Measurements from ENCODE around the gene TENM4.

The TENM4 gene

DNA sequence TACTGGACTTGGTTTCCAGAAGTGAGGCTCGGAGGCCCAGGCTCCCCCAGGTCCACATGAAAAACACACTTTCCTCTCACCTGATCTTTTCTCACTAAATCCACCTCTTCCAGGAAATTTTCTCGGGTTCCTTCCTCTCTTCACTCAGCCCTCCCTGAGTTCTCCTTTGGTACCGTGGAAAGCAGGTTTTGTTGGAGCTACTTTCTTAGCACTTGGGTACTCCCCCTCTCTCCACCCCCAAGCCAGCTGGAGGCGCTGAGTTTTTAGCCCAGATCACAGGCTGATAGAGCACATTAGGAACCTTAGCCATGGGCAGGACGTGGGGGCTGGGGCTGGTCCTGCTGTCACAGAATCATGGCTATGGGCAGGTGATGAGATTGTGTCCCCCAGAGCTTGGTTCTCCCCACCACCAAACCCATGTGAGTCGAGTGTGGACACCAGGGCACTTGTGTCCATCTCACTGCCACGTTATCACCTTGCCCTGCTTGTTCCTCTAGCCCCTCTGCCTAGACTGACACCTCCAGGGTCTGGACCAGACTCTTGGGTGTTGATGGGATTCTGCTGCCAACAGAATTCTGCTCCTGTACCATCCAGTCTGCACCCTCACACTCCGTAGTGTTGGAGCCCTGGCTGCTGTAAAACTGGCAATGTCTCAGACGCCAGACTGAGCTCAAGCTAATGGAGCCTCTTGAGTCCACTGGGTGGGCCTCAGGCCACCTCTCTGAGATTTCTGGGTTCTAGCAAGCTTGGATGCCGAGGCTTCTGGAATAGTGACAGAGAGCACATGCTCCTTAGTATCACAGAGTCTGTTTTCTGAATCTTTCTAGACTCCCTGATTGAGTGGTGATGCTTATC lies 791.2 kb downstream of the TENM4 start:
- H3K4me3 ChIP-seq (ENCODE audit: low read depth, low read length), result no peak overlapping the region
- TF ChIP-seq, protein P1, sequence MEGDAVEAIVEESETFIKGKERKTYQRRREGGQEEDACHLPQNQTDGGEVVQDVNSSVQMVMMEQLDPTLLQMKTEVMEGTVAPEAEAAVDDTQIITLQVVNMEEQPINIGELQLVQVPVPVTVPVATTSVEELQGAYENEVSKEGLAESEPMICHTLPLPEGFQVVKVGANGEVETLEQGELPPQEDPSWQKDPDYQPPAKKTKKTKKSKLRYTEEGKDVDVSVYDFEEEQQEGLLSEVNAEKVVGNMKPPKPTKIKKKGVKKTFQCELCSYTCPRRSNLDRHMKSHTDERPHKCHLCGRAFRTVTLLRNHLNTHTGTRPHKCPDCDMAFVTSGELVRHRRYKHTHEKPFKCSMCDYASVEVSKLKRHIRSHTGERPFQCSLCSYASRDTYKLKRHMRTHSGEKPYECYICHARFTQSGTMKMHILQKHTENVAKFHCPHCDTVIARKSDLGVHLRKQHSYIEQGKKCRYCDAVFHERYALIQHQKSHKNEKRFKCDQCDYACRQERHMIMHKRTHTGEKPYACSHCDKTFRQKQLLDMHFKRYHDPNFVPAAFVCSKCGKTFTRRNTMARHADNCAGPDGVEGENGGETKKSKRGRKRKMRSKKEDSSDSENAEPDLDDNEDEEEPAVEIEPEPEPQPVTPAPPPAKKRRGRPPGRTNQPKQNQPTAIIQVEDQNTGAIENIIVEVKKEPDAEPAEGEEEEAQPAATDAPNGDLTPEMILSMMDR (IDR thresholded peaks at IDR 0.05; ENCODE audit: borderline replicate concordance, insufficient read depth, low read depth, low read length), result no peak

DNA sequence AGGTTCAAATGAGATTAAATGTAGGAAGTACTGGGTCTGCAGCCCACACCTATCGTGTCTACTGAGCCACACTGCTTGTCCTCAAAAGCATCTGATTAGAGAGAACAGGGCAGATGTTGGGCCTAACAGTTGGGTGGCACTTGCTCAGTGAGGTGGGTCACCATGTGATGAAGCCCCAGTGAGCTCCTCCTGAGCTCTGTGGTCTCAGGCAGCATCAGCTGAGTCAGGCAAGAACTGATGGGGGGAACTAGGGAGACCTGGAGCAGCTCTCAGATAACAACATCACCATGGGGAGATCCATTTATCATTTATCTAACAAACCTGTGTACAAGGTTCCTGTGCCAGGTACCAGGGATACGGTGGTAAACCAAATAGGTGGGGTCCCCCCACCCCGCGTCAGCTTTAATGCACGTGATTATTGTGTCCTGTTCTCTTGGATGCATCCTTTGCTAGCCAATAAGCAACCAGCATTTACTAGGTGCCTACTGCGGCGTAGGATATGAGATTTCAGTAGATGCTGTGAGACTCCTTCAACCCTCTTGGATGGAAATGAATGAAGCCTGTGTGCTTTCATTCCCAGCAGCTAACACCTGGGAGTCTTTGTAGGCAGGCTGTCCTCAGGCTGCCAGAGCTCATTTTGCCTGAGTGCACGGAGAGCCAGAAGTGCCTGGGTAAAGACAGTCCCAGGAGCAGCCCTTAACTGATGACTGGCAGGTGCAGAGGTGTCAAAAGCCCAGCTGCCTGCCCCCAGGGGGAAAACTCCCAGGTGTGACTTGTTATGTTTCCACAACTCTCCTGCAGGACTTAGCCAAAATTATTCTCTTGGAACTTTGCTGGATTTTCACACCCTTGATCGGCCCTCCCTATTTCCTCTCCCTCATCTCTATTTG lies 792.6 kb downstream of the TENM4 start:
- TF ChIP-seq, protein P1 (IDR thresholded peaks at IDR 0.05; ENCODE audit: borderline replicate concordance, insufficient read depth, low read depth, low read length), result no peak
- no peak overlapping the region for H3K4me3 ChIP-seq (ENCODE audit: low read depth, low read length)

DNA sequence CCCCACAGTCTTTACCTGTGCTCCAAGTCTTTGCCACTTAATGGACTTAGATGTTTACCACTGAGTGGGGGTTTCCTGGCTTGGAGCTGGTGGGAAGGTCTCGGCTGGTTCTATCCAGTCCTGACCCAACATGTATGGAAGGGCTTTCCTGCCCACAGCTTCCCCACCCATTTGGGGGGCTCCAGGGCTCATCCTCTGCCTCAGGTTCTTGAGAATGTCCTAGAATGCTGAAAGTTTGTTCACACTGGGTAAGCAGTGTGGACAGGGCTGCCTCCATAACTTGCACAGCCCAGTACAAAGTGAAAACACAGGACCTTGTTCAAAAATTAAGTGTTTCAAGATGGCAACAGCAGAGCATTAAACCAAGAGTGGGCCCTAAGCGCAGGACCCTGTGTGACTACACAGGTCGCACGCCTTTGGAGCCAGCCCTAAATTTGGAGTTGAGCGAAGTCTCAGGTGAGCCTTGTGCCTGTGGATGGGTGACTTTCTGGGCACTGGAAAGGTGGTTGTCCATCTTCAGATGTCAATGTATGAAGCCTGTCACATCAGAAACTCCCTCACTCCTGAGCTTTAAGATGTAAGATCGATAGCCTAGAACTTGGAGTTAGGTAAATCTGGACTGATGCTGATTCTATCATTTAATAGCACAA lies 793.4 kb downstream of the TENM4 start:
- no peak overlapping the region for H3K4me3 ChIP-seq (ENCODE audit: low read depth, low read length)
- TF ChIP-seq, protein P1 (IDR thresholded peaks at IDR 0.05; ENCODE audit: borderline replicate concordance, insufficient read depth, low read depth, low read length), result no peak

DNA sequence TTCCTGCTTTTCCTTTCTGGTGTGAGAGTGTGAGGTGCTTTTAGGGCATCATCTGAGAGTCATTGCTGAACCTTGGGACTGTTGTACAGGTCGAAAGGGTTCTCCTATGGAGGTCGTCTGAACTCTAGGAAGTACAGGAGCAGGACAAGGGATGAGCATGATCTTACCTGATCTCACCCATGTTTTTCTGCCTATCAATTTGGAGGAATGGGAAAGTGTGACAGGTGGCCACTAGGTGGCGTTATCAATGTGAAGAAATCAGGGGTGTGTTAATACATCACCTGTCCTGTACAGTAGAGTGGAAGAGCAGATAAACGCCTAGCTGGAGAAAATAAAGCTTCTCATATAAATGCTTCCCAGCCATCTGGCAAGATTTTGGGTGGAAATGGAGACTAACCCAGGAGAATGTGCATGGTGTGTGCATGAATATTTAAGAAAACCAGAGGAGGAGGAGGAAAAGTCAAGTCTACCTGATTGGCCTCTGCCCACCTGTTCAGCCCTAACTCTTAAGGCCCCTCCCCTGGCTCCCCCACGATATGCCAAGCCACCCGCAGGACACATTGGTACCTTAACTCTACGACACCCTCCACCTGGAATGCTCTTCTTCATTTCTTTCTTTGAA lies 794.2 kb downstream of the TENM4 start:
- H3K4me3 ChIP-seq (ENCODE audit: low read depth, low read length), result no peak overlapping the region
- TF ChIP-seq, protein P1 (IDR thresholded peaks at IDR 0.05; ENCODE audit: borderline replicate concordance, insufficient read depth, low read depth, low read length), result peak; percentile 60; the same call in 1 of the 2 replicates

DNA sequence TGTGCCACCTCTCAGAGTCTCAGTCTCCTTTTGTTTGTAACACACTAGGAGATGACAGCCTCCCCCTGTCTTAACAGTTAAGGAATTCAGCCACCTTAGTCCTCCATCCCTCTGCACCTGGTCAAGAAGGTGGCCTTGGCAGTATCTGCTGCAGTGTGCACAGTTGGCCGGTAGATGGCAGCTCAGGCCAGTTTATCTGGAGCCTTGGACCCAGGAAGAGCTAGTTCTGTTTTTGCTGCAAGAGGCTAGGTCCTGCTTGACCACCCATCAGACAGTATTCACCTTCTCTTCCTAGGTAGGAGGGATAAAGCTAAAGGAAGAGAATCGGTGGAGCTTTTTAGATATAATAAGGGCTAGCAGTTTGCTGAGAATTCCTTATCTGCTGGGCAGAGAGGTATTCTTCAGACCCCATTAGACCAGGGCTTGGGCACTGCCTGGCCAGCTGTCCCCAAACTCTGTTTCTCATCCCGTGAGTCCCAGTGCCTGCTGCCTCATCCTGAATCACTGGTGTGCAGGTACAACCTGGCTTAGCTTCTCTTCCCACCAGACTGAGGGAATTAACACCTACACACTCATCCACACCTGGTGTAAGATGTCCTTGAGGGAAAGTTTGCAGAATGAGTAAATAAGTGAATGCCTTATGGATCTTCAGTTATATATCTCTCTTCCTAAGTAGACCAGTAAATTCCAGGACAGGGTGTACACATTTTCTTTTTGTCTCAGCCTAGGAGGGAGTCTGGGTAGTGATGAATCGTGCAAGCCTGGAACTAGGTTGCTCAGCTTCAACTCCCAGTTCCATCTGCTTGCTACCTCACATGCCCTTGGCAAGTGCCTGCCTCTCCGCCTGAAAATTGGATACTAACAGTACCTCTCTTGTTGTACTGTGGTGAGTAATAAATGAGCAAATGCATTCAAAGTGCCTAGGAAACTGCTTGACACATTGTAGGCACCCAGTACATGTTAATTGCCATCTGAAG lies 795.3 kb downstream of the TENM4 start:
- no peak overlapping the region for H3K4me3 ChIP-seq (ENCODE audit: low read depth, low read length)
- TF ChIP-seq, protein P1 (IDR thresholded peaks at IDR 0.05; ENCODE audit: borderline replicate concordance, insufficient read depth, low read depth, low read length), result peak; percentile 92

DNA sequence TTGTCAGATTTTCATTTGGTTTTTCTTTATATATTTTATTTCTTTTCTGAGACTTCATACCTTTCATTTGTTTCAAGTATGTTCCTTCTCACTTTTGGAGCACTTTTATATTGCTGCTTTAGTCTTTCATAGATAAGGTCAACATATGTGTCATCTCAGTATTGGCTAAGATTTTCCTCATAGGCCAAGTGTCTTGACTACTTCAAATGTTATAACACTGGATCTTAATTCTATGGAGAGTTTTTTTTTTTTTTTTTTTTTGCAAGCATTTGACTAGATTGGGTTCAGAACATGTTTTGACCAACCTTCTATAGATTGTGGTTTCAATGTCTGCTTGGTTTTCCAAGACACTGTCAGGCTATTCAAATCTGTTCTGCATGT lies 797.2 kb downstream of the TENM4 start:
- H3K4me3 ChIP-seq (ENCODE audit: low read depth, low read length), result no peak overlapping the region
- TF ChIP-seq, protein P1 (IDR thresholded peaks at IDR 0.05; ENCODE audit: borderline replicate concordance, insufficient read depth, low read depth, low read length), result no peak

Data from GM12875 (cell line).